Measurements from ENCODE around the gene CFTR. TPM values are rescaled to one million over a fixed set of nuclear protein-coding genes. Genes with fewer than 3 reads are reported as not detected.

Gene CFTR
- total RNA-seq, 4 donors from 2014 or later, result 0.80 to 11.7 (median 5.0) TPM

DNA sequence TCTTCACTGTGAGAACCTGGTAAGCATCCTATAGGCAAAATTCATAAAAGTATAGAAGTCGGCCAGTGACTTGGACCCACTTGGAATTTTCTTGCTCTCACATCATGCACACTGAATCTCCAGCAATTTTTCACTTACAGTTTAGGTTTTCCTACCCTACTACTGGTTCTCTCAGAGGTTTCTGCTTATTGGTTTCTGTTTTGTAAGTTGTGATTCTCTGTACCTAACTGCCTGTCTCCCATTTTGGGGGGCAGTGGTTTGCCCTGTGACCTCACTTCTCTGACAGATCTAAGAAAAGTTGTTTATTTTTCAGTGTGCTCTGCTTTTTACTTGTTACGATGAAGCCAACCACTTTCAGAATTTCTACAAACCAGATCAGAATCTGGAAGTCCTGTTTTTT lies 158.1 kb downstream of the CFTR start:
- no peak for DNase-seq (ENCODE audit: low spot score in 2 of 2)
- WGBS, 2 donors, result 90 to 94% methylated on average over 2 of the region's 2 CpGs
- no peak overlapping the region for H3K4me3 ChIP-seq (ENCODE audit: low read depth, poor library complexity, severe bottlenecking)
- intact Hi-C loops (cut with DNase I; ENCODE audit: low total_unique reads), result no loop called here
- TF ChIP-seq POLR2A (IDR thresholded peaks at IDR 0.05), result no peak
- TF ChIP-seq, protein P1, sequence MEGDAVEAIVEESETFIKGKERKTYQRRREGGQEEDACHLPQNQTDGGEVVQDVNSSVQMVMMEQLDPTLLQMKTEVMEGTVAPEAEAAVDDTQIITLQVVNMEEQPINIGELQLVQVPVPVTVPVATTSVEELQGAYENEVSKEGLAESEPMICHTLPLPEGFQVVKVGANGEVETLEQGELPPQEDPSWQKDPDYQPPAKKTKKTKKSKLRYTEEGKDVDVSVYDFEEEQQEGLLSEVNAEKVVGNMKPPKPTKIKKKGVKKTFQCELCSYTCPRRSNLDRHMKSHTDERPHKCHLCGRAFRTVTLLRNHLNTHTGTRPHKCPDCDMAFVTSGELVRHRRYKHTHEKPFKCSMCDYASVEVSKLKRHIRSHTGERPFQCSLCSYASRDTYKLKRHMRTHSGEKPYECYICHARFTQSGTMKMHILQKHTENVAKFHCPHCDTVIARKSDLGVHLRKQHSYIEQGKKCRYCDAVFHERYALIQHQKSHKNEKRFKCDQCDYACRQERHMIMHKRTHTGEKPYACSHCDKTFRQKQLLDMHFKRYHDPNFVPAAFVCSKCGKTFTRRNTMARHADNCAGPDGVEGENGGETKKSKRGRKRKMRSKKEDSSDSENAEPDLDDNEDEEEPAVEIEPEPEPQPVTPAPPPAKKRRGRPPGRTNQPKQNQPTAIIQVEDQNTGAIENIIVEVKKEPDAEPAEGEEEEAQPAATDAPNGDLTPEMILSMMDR (IDR thresholded peaks at IDR 0.05), result no peak

DNA sequence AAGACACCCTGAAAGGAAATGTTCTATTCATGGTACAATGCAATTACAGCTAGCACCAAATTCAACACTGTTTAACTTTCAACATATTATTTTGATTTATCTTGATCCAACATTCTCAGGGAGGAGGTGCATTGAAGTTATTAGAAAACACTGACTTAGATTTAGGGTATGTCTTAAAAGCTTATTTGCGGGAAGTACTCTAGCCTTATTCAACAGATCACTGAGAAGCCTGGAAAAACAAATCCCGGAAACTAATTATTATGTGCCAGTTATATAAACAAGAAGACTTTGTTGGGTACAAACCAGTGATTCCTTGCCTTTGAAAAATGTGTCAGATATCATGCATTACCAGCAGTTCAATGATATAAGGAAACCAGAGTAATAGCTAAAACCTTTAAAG lies 160.1 kb downstream of the CFTR start:
- intact Hi-C loops (cut with DNase I; ENCODE audit: low total_unique reads), result no loop called here
- no peak for DNase-seq (ENCODE audit: low spot score in 2 of 2)
- WGBS, 2 donors, result 63 to 75% methylated on average over 2 of the region's 2 CpGs
- no peak overlapping the region for H3K4me3 ChIP-seq (ENCODE audit: low read depth, poor library complexity, severe bottlenecking)
- TF ChIP-seq, protein P1 (IDR thresholded peaks at IDR 0.05), result no peak
- TF ChIP-seq POLR2A (IDR thresholded peaks at IDR 0.05), result no peak

DNA sequence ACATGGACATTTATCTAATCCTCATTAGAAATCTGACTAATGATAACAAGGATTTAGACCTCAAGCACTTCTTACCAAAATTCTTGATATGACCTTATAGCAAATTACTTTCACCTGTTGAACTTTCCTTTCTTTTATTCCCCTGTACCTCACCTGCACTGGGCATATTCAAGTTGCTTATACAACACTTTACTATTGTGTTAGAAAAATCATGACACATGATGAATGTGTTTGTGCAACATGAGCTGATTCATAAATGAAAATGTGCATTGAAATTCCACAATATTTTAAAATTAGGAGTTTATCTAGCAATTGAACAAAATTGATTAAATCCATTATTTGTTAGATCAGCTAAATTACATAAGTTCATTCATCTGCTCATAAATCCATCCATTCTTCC lies 160.6 kb downstream of the CFTR start:
- intact Hi-C loops (cut with DNase I; ENCODE audit: low total_unique reads), result no loop called here
- no peak overlapping the region for H3K4me3 ChIP-seq (ENCODE audit: low read depth, poor library complexity, severe bottlenecking)
- DNase-seq (ENCODE audit: low spot score in 2 of 2), result no peak
- TF ChIP-seq, protein P1 (IDR thresholded peaks at IDR 0.05), result no peak
- TF ChIP-seq POLR2A (IDR thresholded peaks at IDR 0.05), result no peak

DNA sequence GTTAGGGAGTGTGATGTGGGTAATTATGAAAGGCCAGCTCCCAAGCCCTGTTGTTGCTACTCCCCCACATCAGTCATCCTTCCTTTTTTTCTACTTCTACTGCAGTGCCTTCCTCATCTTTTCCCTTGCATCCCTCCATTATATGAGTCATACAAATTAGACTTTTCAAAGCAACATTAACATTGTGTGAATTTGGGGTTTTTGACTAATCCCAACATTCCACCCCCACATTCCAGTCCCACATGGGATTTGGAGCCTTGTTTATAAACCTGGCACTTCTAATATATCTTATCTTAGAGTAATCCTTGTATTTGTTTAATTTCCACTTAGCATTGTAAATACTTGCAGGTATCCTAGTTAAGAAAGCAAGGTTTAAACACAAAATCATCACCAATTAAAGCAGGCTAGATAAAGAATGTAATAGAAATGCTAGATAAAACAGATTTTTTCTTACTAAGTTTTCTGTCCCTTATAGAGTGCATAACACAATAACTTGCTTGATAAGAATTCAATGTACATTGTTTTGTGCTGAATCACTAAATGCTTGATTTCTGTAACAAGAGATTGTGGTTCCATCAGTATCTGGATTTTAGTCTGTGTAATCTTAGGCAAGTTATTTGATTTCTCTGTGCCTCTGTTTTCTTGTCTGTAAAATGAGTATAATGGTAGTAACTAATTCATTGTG lies 165.8 kb downstream of the CFTR start:
- TF ChIP-seq POLR2A (IDR thresholded peaks at IDR 0.05), result no peak
- TF ChIP-seq, protein P1 (IDR thresholded peaks at IDR 0.05), result no peak

DNA sequence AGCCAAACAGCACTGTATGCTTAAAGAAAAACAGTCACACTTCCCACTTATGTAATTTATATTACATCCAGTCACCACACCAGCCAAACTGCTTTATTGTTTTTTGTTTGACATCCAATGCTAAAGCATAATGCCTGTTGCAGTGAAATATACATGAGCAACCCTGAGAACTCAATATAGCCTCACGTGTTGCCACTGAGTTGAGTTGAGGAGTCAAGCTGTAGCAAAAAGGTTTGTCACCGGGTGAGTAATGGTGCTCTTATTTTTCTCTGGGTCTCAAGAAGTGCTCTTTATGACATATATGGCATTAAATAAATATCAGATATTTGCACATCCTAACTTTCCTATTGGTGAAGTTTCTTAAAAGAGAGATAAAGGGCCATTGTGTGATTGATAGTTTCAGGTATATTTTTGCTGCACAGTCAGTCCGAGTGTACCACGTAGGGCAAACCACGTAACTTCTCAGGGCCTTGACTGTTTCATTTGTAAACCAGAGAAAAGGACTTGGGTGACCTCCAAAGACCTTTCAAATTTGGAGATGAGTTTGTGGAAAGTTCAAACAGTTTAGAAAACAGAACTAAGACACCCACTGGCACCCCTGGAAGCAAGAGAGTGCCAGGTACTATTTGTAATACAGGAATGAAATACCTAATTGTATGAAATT lies 168.5 kb downstream of the CFTR start:
- no peak for DNase-seq (ENCODE audit: low spot score in 2 of 2)
- intact Hi-C loops (cut with DNase I; ENCODE audit: low total_unique reads), result no loop called here
- H3K4me3 ChIP-seq (ENCODE audit: low read depth, poor library complexity, severe bottlenecking), result no peak overlapping the region
- 59 to 68% methylated on average over 5 of the region's 5 CpGs for WGBS, 2 donors
- TF ChIP-seq, protein P1 (IDR thresholded peaks at IDR 0.05), result no peak
- no peak for TF ChIP-seq POLR2A (IDR thresholded peaks at IDR 0.05)

More for the DNA sequence above, 165.8 kb downstream of the CFTR start:
- no peak overlapping the region for H3K4me3 ChIP-seq (ENCODE audit: low read depth, poor library complexity, severe bottlenecking)
- intact Hi-C loops (cut with DNase I; ENCODE audit: low total_unique reads), result no loop called here
- DNase-seq (ENCODE audit: low spot score in 2 of 2), result no peak
